HG03442 (cell line): Measurements from ENCODE around the gene VSNL1.

Experiments used
- ATAC-seq: cut with Tn5 transposase; IDR thresholded peaks from one replicate; pipeline ENCODE4 v1.9.1; 2021; ENCODE audit warnings: mild to moderate bottlenecking, moderate library complexity; ENCODE audit not compliant: unreplicated experiment

VSNL1 gene

GRCh38 chr2:17607379-17607778 is 66.9 kb downstream of the VSNL1 start:
- no peak for ATAC-seq

- ATAC-seq = no peak
Observed at GRCh38 chr2:17608251-17608650, 67.8 kb downstream of the VSNL1 start.

GRCh38 chr2:17610521-17610920 is 70.0 kb downstream of the VSNL1 start:
- ATAC-seq = no peak

GRCh38 chr2:17611036-17611435 is 70.5 kb downstream of the VSNL1 start:
- ATAC-seq = no peak

GRCh38 chr2:17614174-17614930 is 73.9 kb downstream of the VSNL1 start:
- ATAC-seq = no peak

GRCh38 chr2:17615147-17615546 is 74.7 kb downstream of the VSNL1 start:
- ATAC-seq = no peak

- ATAC-seq = no peak
Observed at GRCh38 chr2:17615728-17616351, 75.3 kb downstream of the VSNL1 start.

- no peak for ATAC-seq
Observed at GRCh38 chr2:17616405-17616804, 75.9 kb downstream of the VSNL1 start.

GRCh38 chr2:17617516-17617915 is 77.0 kb downstream of the VSNL1 start:
- ATAC-seq = no peak

- no peak for ATAC-seq
Observed at GRCh38 chr2:17617955-17618354, 77.5 kb downstream of the VSNL1 start.

GRCh38 chr2:17620280-17620679 is 79.8 kb downstream of the VSNL1 start:
- ATAC-seq = no peak

GRCh38 chr2:17620841-17621240 is 80.3 kb downstream of the VSNL1 start:
- ATAC-seq = no peak

- no peak for ATAC-seq
Observed at GRCh38 chr2:17621781-17622180, 81.3 kb downstream of the VSNL1 start.

GRCh38 chr2:17625446-17625845 is 85.0 kb downstream of the VSNL1 start:
- no peak for ATAC-seq

- no peak for ATAC-seq
Observed at GRCh38 chr2:17626986-17627385, 86.5 kb downstream of the VSNL1 start.

- ATAC-seq = no peak
Observed at GRCh38 chr2:17627434-17627833, 86.9 kb downstream of the VSNL1 start.

- peak; percentile 41 for ATAC-seq
Observed at GRCh38 chr2:17628349-17629261, 88.1 kb downstream of the VSNL1 start.

- ATAC-seq = no peak
Observed at GRCh38 chr2:17630089-17630488, 89.6 kb downstream of the VSNL1 start.

- ATAC-seq = no peak
Observed at GRCh38 chr2:17634997-17635396, 94.5 kb downstream of the VSNL1 start.

GRCh38 chr2:17636257-17636656 is 95.8 kb downstream of the VSNL1 start:
- ATAC-seq = no peak

- no peak for ATAC-seq
Observed at GRCh38 chr2:17637131-17637906, 96.8 kb downstream of the VSNL1 start.
